GM19238 (cell line): ENCODE results near the gene NTSR1.

Experiments
- DNase-seq: peaks from one replicate; pipeline ENCODE4 v3.0.0; 2011; ENCODE audit warnings: low spot score; ENCODE audit not compliant: insufficient read length

NTSR1 gene

GRCh38 chr20:62782893-62783278 is 74.2 kb downstream of the NTSR1 start:
- DNase-seq, result no peak

- no peak for DNase-seq
These were observed 75.9 kb downstream of the NTSR1 start for GRCh38 chr20:62784497-62784896.

GRCh38 chr20:62785393-62785792 is 76.8 kb downstream of the NTSR1 start:
- no peak for DNase-seq

- no peak for DNase-seq
These were observed 77.5 kb downstream of the NTSR1 start for GRCh38 chr20:62786157-62786556.

- DNase-seq, result no peak
These were observed 78.7 kb downstream of the NTSR1 start for GRCh38 chr20:62787321-62787720.

GRCh38 chr20:62787866-62788265 is 79.2 kb downstream of the NTSR1 start:
- no peak for DNase-seq

- no peak for DNase-seq
These were observed 80.0 kb downstream of the NTSR1 start for GRCh38 chr20:62788607-62789006.

GRCh38 chr20:62790075-62790474 is 81.4 kb downstream of the NTSR1 start:
- DNase-seq, result no peak

- DNase-seq, result peak; percentile 53
These were observed 82.9 kb downstream of the NTSR1 start for GRCh38 chr20:62791301-62792181.

- no peak for DNase-seq
These were observed 83.7 kb downstream of the NTSR1 start for GRCh38 chr20:62792182-62792939.

- no peak for DNase-seq
These were observed 84.5 kb downstream of the NTSR1 start for GRCh38 chr20:62792940-62793756.

GRCh38 chr20:62793757-62794006 is 85.0 kb downstream of the NTSR1 start:
- DNase-seq, result no peak

GRCh38 chr20:62794007-62794724 is 85.5 kb downstream of the NTSR1 start:
- peak; percentile 95 for DNase-seq

GRCh38 chr20:62795023-62795761 is 86.6 kb downstream of the NTSR1 start:
- DNase-seq, result peak; percentile 57

GRCh38 chr20:62796699-62797491 is 88.3 kb downstream of the NTSR1 start:
- DNase-seq, result no peak

- no peak for DNase-seq
These were observed 89.3 kb downstream of the NTSR1 start for GRCh38 chr20:62797671-62798532.

GRCh38 chr20:62799036-62799435 is 90.4 kb downstream of the NTSR1 start:
- no peak for DNase-seq

GRCh38 chr20:62799459-62799858 is 90.8 kb downstream of the NTSR1 start:
- DNase-seq, result no peak

- DNase-seq, result no peak
These were observed 91.2 kb downstream of the NTSR1 start for GRCh38 chr20:62799873-62800272.
